T-helper 1 cell treated with Interleukin-12 subunit alpha and Interleukin-12 subunit beta and Interleukin-4 antibody, amounts not matched to agents 30 ng/mL and 1 ng/mL, for 36 hours (primary cell): ENCODE data around the gene EIF3J. TPM values are rescaled to one million over a fixed set of nuclear protein-coding genes. Genes with fewer than 3 reads are reported as not detected.

Experiments used
- intact Hi-C: fragments of 100-400 bp; cut with micrococcal nuclease; formaldehyde crosslinking; loops from one replicate; pipeline ENCODE4 v1.15.1; 2024
- total RNA-seq: library from RNA; stranded (reverse); gene quantifications from 2 replicates; pipeline ENCODE4 v1.2.3, GENCODE V29; 2022

Gene EIF3J
- total RNA-seq, 1 donor from 2014 or later: 87.3 TPM

- intact Hi-C loops: no loop called here
These were observed 51.6 kb downstream of the EIF3J start for GRCh38 chr15:44588541-44588940.

- intact Hi-C loops: no loop called here
These were observed 54.4 kb downstream of the EIF3J start for GRCh38 chr15:44591326-44591725.

- intact Hi-C loops: loop anchor here (1.0 to 2.0 kb wide), 6 partner anchors 15 to 444 kb away; partner anchors contain the start of gene SPG11
These were observed 56.2 kb downstream of the EIF3J start for GRCh38 chr15:44593042-44593736.

- intact Hi-C loops: loop anchor here (5.0 kb wide), 1 partner anchor 37 kb away; no protein-coding TSS in a partner anchor
These were observed 58.3 kb downstream of the EIF3J start for GRCh38 chr15:44595246-44595645.

GRCh38 chr15:44595656-44596510 lies 58.9 kb downstream of the EIF3J start:
- intact Hi-C loops: loop anchor here (5.0 kb wide), 1 partner anchor 36 kb away; no protein-coding TSS in a partner anchor

GRCh38 chr15:44596511-44597010 lies 59.6 kb downstream of the EIF3J start:
- intact Hi-C loops: loop anchor here (5.0 kb wide), 1 partner anchor 36 kb away; no protein-coding TSS in a partner anchor

GRCh38 chr15:44598066-44598465 lies 61.1 kb downstream of the EIF3J start:
- intact Hi-C loops: loop anchor here (5.0 kb wide), 1 partner anchor 34 kb away; no protein-coding TSS in a partner anchor

- intact Hi-C loops: loop anchor here (5.0 kb wide), 1 partner anchor 33 kb away; no protein-coding TSS in a partner anchor
These were observed 61.9 kb downstream of the EIF3J start for GRCh38 chr15:44598892-44599291.

- intact Hi-C loops: no loop called here
These were observed 66.2 kb downstream of the EIF3J start for GRCh38 chr15:44603126-44603525.

GRCh38 chr15:44606740-44607139 lies 69.8 kb downstream of the EIF3J start:
- intact Hi-C loops: no loop called here

Other genes with a start within 250 kb of the EIF3J start
- 44.8 and 53.9 TPM in 2 replicates for gene GOLM2, start 248.4 kb upstream of the EIF3J start, total RNA-seq
- gene CTDSPL2, start 109.5 kb upstream of the EIF3J start, total RNA-seq: 60.5 and 62.4 TPM in 2 replicates
- 78.0 and 81.7 TPM in 2 replicates for gene SPG11, start 126.5 kb downstream of the EIF3J start, total RNA-seq
- 60.5 and 62.1 TPM in 2 replicates for gene PATL2, start 174.2 kb downstream of the EIF3J start, total RNA-seq
- gene B2M, start 174.4 kb downstream of the EIF3J start, total RNA-seq: 8,744 and 8,765 TPM in 2 replicates
- 61.5 and 73.7 TPM in 2 replicates for gene TRIM69, start 199.4 kb downstream of the EIF3J start, total RNA-seq